Measurements from ENCODE around the gene FCRLB. TPM values are rescaled to one million over a fixed set of nuclear protein-coding genes. Genes with fewer than 3 reads are reported as not detected.

The FCRLB gene
- total and polyA plus RNA-seq, 9 of the 15 experiments (the other 6 are each of a cell fraction or from before 2014, with no cell fraction given) = 0.20 to 4.6 (median 1.3) TPM

GRCh38 chr1:161725908-161726472 lies 4.6 kb downstream of the FCRLB start (continued):
- peak; percentile 53 for TF ChIP-seq ZBTB9 (CRISPR knock-in tag; IDR thresholded peaks at IDR 0.05)
- no peak for TF ChIP-seq RERE (CRISPR knock-in tag; IDR thresholded peaks at IDR 0.05; ENCODE audit: borderline replicate concordance)
- peak; percentile 40 for TF ChIP-seq RBM22 (IDR thresholded peaks at IDR 0.05; ENCODE audit: low read depth, low read length, poor library complexity, severe bottlenecking)
- TF ChIP-seq NFXL1 (CRISPR knock-in tag; IDR thresholded peaks at IDR 0.05) = no peak
- peak; percentile 78; the same call in 1 of the 2 replicates for TF ChIP-seq TEAD2 (tag; IDR thresholded peaks at IDR 0.05)
- TF ChIP-seq, protein P1, sequence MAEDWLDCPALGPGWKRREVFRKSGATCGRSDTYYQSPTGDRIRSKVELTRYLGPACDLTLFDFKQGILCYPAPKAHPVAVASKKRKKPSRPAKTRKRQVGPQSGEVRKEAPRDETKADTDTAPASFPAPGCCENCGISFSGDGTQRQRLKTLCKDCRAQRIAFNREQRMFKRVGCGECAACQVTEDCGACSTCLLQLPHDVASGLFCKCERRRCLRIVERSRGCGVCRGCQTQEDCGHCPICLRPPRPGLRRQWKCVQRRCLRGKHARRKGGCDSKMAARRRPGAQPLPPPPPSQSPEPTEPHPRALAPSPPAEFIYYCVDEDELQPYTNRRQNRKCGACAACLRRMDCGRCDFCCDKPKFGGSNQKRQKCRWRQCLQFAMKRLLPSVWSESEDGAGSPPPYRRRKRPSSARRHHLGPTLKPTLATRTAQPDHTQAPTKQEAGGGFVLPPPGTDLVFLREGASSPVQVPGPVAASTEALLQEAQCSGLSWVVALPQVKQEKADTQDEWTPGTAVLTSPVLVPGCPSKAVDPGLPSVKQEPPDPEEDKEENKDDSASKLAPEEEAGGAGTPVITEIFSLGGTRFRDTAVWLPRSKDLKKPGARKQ (CRISPR knock-in tag; IDR thresholded peaks at IDR 0.05) = peak; percentile 93
- no peak for TF ChIP-seq ZBTB8A (IDR thresholded peaks at IDR 0.05; ENCODE audit: partially characterized antibody)
- TF ChIP-seq SLC30A9 (CRISPR knock-in tag; IDR thresholded peaks at IDR 0.05) = no peak
- TF ChIP-seq, protein P2, sequence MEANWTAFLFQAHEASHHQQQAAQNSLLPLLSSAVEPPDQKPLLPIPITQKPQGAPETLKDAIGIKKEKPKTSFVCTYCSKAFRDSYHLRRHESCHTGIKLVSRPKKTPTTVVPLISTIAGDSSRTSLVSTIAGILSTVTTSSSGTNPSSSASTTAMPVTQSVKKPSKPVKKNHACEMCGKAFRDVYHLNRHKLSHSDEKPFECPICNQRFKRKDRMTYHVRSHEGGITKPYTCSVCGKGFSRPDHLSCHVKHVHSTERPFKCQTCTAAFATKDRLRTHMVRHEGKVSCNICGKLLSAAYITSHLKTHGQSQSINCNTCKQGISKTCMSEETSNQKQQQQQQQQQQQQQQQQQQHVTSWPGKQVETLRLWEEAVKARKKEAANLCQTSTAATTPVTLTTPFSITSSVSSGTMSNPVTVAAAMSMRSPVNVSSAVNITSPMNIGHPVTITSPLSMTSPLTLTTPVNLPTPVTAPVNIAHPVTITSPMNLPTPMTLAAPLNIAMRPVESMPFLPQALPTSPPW (CRISPR knock-in tag; IDR thresholded peaks at IDR 0.05) = no peak
- TF ChIP-seq ZBTB11 (CRISPR knock-in tag; IDR thresholded peaks at IDR 0.05) = no peak
- no peak for TF ChIP-seq ETV1 (tag; conservative IDR thresholded peaks at IDR 0.05; ENCODE audit: low read depth)
- TF ChIP-seq ZBTB1 (CRISPR knock-in tag; IDR thresholded peaks at IDR 0.05; ENCODE audit: borderline replicate concordance, low read depth) = peak; percentile 57; the same call in 1 of the 2 replicates

Data from K562 (cell line).